Breast epithelium (tissue), 4 donors: ENCODE data around the gene OR1M1. TPM values are rescaled to one million over a fixed set of nuclear protein-coding genes. Genes with fewer than 3 reads are reported as not detected.
"Not testable (repeated sequence)": the region's sequence is repeated elsewhere in the genome, so short reads cannot be mapped to it uniquely, and the experiment has no call there.

Source experiments
- DNase-seq, 2 donors: peaks; one replicate each; pipeline ENCODE4 v3.0.0-alpha.2; 2019; ENCODE audit warnings: low spot score in 2 of 2
- H3K27ac ChIP-seq, 2 donors: fragments of 200-600 bp; sonication (generic) in 1 of 2; one replicate each; pipeline ENCODE4 v1.5.1; 2016 to 2019; ENCODE audit warnings: mild to moderate bottlenecking in 1 of 2
- H3K27me3 ChIP-seq, 2 donors: fragments of 200-600 bp; sonication (generic) in 1 of 2; one replicate each; pipeline versions ENCODE4 v1.5.1 to v1.6.0; 2017 to 2019; ENCODE audit warnings: control low read depth in 1 of 2, mild to moderate bottlenecking in 1 of 2
- H3K36me3 ChIP-seq: fragments of 200-600 bp; one replicate; pipeline ENCODE4 v1.5.1; 2019
- H3K4me1 ChIP-seq, 2 donors: fragments of 200-600 bp; sonication (generic); one replicate each; pipeline ENCODE4 v1.5.1; 2016 to 2019; ENCODE audit warnings: control low read depth in 1 of 2
- H3K4me3 ChIP-seq, 3 donors: fragments of 200-600 bp; sonication (generic); 1 replicate in 2 of 3; 2 replicates in 1 of 3; pipeline ENCODE4 v1.5.1; 2016 to 2019; ENCODE audit warnings: mild to moderate bottlenecking in 3 of 3, moderate library complexity in 2 of 3
- H3K9me3 ChIP-seq, 2 donors: fragments of 200-600 bp; sonication (generic) in 1 of 2; one replicate each; pipeline ENCODE4 v1.5.1; 2016 to 2019; ENCODE audit warnings: control low read depth in 1 of 2
- POLR2A ChIP-seq: fragments of 450-650 bp; IDR thresholded peaks from one replicate; pipeline ENCODE4 v1.6.1; 2016; ENCODE audit warnings: antibody characterized with exemption, mild to moderate bottlenecking, moderate library complexity
- POLR2AphosphoS5 ChIP-seq, 3 donors: sonication (generic); formaldehyde crosslinking; IDR thresholded peaks; one replicate each; pipeline ENCODE4 v1.6.1; 2017; ENCODE audit warnings: antibody characterized with exemption in 3 of 3
- intact Hi-C: fragments of 100-400 bp; cut with DNase I; formaldehyde crosslinking; loops from one replicate; pipeline ENCODE4 v1.15.1; 2023; ENCODE audit warnings: low total_unique reads
- total RNA-seq, 3 donors: library from RNA; depleted of rRNA; stranded (reverse); fragments of >200 nt; gene quantifications; one replicate each; pipeline ENCODE4 v1.1.0, GENCODE V29; 2016
- TF ChIP-seq, protein P1 (sequence below), 3 donors: fragments of 450-650 bp; IDR thresholded peaks; one replicate each; pipeline ENCODE4 v1.5.1; 2016 to 2017; ENCODE audit warnings: antibody characterized with exemption in 3 of 3, mild to moderate bottlenecking in 3 of 3, moderate library complexity in 3 of 3

OR1M1 gene
- total RNA-seq, 3 donors from 2014 or later: not detected

DNA sequence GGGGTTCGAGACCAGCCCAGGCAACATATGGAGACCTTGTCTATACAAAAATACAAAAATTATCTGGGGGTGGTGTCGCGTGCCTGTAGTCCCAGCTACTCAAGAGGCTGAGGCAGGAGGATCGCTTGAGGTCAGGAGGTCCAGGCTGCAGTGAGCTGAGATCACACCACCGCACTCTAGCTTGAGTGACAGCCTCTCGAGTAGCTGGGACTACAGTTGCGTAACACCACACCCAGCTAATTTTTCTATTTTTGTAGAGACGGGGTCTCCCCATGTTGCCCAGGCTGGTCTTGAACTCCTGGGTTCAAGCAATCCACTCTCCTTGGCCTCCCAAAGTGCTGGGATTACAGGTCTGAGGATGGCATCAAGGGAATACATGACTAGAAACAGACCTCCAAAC, 45.8 kb upstream of the OR1M1 start:
- Histone ChIP-seq H3K4me1 (no peaks in the 10 kb centered on the region), H3K9me3 (no peaks in the 10 kb centered on the region), H3K36me3 (no peaks in the 10 kb centered on the region), H3K27ac (no peak overlapping the region), H3K4me3 (no peak overlapping the region), H3K27me3 (peaks cover 0 to 4% of the 10 kb centered on the region in 2 donors)
- no peak for DNase-seq
- TF ChIP-seq, protein P1, sequence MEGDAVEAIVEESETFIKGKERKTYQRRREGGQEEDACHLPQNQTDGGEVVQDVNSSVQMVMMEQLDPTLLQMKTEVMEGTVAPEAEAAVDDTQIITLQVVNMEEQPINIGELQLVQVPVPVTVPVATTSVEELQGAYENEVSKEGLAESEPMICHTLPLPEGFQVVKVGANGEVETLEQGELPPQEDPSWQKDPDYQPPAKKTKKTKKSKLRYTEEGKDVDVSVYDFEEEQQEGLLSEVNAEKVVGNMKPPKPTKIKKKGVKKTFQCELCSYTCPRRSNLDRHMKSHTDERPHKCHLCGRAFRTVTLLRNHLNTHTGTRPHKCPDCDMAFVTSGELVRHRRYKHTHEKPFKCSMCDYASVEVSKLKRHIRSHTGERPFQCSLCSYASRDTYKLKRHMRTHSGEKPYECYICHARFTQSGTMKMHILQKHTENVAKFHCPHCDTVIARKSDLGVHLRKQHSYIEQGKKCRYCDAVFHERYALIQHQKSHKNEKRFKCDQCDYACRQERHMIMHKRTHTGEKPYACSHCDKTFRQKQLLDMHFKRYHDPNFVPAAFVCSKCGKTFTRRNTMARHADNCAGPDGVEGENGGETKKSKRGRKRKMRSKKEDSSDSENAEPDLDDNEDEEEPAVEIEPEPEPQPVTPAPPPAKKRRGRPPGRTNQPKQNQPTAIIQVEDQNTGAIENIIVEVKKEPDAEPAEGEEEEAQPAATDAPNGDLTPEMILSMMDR (IDR thresholded peaks at IDR 0.05): no peak
- TF ChIP-seq POLR2A (no peak), POLR2AphosphoS5 (IDR thresholded peaks at IDR 0.05) (no peak)
- intact Hi-C loops: no loop called here

- H3K36me3 ChIP-seq: no peaks in the 10 kb centered on the region
- intact Hi-C loops: no loop called here
- no peaks in the 10 kb centered on the region for H3K4me1 ChIP-seq
- H3K27ac ChIP-seq: no peak overlapping the region
- H3K4me3 ChIP-seq: no peak overlapping the region
- no peaks in the 10 kb centered on the region for H3K9me3 ChIP-seq
- H3K27me3 ChIP-seq: no peaks in the 10 kb centered on the region
- DNase-seq: no peak
- no peak for TF ChIP-seq POLR2A
- TF ChIP-seq, protein P1 (IDR thresholded peaks at IDR 0.05): no peak
- TF ChIP-seq POLR2AphosphoS5 (IDR thresholded peaks at IDR 0.05): no peak
Measured at GRCh38 chr19:9043524-9043923, 43.3 kb upstream of the OR1M1 start.

DNA sequence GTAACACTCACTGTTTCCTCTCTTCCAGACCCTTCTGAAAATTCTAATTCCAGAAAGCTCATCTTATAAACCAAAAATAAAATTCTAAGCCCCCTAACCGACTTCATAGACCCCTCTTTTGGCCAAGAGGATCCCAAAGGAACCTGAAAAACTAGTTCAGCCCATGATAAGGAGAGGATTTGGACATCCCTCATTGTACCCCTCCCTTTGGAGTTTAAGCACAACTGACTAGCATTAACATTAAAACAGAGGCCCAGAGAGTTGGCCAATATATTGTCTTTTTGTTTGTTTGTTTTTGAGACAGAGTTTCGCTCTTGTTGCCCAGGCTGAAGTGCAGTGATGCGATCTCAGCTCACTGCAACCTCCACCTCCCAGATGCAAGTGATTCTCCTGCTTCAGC, 42.4 kb upstream of the OR1M1 start:
- intact Hi-C loops: loop anchor here (2.0 kb wide), 1 partner anchor 14 kb away; no protein-coding TSS in a partner anchor
- H3K4me3 ChIP-seq: no peak overlapping the region
- no peaks in the 10 kb centered on the region for H3K27me3 ChIP-seq
- no peak overlapping the region for H3K27ac ChIP-seq
- no peaks in the 10 kb centered on the region for H3K36me3 ChIP-seq
- no peaks in the 10 kb centered on the region for H3K4me1 ChIP-seq
- no peak for DNase-seq
- H3K9me3 ChIP-seq: no peaks in the 10 kb centered on the region
- no peak for TF ChIP-seq POLR2AphosphoS5 (IDR thresholded peaks at IDR 0.05)
- TF ChIP-seq, protein P1 (IDR thresholded peaks at IDR 0.05): no peak
- no peak for TF ChIP-seq POLR2A

GRCh38 chr19:9046694-9047093, 40.2 kb upstream of the OR1M1 start:
- DNase-seq: no peak
- intact Hi-C loops: no loop called here
- Histone ChIP-seq H3K9me3 (no peaks in the 10 kb centered on the region), H3K27ac (no peak overlapping the region), H3K4me1 (no peaks in the 10 kb centered on the region), H3K36me3 (no peaks in the 10 kb centered on the region), H3K27me3 (no peaks in the 10 kb centered on the region), H3K4me3 (no peak overlapping the region)
- no peak for TF ChIP-seq POLR2AphosphoS5 (IDR thresholded peaks at IDR 0.05)
- no peak for TF ChIP-seq POLR2A
- TF ChIP-seq, protein P1 (IDR thresholded peaks at IDR 0.05): no peak

DNA sequence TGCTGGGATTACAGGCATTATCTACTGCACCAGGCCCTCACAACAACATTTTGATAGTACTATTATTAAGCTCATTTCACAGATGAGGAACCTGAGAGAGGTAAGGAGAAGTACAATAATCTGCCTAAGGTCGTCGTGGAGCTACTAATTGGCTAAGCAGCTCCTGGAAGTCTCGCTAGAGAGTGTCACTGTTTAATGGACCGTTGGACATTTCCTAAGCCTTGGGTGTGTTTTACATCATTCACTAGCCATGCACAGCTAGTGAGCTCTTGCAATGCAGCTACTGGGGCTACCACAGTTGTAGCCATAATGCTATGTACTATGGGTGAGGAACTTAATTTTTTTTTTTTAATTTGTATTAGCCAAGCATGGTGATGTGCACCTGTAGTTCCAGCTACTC, 34.0 kb upstream of the OR1M1 start:
- no peaks in the 10 kb centered on the region for H3K36me3 ChIP-seq
- TF ChIP-seq, protein P1 (IDR thresholded peaks at IDR 0.05): no peak
- intact Hi-C loops: loop anchor here (5.0 kb wide), 1 partner anchor 764 kb away; the partner anchor contains the start of gene FBXL12
- no peak overlapping the region for H3K4me3 ChIP-seq
- H3K9me3 ChIP-seq: no peaks in the 10 kb centered on the region
- no peak for DNase-seq
- H3K4me1 ChIP-seq: no peaks in the 10 kb centered on the region
- no peaks in the 10 kb centered on the region for H3K27me3 ChIP-seq
- H3K27ac ChIP-seq: no peak overlapping the region

GRCh38 chr19:9053674-9054073, 33.2 kb upstream of the OR1M1 start:
- DNase-seq, H3K9me3 ChIP-seq, H3K4me1 ChIP-seq, H3K4me3 ChIP-seq, H3K27ac ChIP-seq, H3K36me3 ChIP-seq, H3K27me3 ChIP-seq: not testable (repeated sequence)
- intact Hi-C loops: loop anchor here (5.0 kb wide), 1 partner anchor 764 kb away; the partner anchor contains the start of gene FBXL12
